ENCODE data around the gene EAF1.
"Not testable (repeated sequence)": the region's sequence is repeated elsewhere in the genome, so short reads cannot be mapped to it uniquely, and the experiment has no call there.

Gene EAF1

DNA sequence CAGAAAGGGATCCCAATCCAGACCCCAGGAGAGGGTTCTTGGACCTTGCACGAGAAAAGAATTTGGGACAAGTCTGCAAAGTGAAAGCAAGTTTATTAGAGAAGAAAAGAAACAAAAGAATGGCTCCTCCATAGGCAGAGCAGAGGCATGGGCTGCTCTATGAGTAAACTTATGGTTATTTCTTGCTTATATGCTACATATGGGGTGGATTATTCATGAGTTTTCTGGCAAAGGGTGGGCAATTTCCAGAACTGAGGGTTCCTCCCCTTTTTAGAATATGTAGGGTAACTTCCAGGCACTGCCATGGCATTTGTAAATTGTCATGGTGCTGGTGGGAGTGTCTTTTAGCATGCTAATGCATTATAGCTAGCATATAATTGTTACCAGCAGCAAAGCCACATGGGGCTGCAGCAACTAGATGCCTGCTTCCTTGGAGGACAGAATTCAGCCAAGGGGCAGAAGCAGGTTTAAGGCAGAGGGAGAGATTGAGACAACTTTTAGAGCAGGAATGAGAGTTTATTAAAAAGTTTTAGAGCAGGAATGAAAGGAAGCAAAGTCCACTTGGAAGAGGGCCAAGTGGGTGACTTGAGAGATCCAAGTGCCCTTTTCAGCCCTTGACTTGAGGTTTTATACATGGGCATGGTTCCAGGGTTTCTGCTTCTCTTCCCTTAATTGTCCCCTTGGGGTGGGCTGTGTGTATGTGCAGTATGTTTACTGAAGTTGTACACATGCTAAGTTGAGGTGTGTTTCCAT lies 41.3 kb upstream of the EAF1 start:
- TF ChIP-seq, protein P1, sequence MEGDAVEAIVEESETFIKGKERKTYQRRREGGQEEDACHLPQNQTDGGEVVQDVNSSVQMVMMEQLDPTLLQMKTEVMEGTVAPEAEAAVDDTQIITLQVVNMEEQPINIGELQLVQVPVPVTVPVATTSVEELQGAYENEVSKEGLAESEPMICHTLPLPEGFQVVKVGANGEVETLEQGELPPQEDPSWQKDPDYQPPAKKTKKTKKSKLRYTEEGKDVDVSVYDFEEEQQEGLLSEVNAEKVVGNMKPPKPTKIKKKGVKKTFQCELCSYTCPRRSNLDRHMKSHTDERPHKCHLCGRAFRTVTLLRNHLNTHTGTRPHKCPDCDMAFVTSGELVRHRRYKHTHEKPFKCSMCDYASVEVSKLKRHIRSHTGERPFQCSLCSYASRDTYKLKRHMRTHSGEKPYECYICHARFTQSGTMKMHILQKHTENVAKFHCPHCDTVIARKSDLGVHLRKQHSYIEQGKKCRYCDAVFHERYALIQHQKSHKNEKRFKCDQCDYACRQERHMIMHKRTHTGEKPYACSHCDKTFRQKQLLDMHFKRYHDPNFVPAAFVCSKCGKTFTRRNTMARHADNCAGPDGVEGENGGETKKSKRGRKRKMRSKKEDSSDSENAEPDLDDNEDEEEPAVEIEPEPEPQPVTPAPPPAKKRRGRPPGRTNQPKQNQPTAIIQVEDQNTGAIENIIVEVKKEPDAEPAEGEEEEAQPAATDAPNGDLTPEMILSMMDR (IDR thresholded peaks at IDR 0.05; ENCODE audit: low read depth, low read length, missing control alignments): no peak
- no peak overlapping the region for H3K4me3 ChIP-seq (ENCODE audit: low read depth, low read length)
- DNase-seq (ENCODE audit: low read depth): no peak

- DNase-seq (ENCODE audit: low read depth); H3K4me3 ChIP-seq (ENCODE audit: low read depth, low read length): not testable (repeated sequence)
Measured at GRCh38 chr3:15386654-15386955, 40.8 kb upstream of the EAF1 start.

DNA sequence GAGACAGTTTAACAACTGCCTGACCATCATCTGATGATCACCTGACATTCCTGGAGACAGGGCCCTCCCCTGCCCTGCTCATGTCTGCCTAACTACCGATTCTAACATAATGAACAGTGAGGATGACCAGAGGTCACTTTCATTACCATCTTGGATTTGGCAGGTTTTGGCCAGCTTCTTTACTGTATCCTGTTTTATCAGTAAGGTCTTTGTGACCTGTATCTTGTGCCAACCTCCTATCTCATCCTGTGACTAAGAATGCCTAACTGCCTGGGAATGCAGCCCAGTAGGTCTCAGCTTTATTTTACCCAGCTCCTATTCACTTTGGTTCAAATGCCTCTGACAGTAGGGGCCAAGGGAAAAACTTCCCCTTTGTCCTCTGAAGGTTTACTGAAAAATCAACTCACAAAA lies 40.2 kb upstream of the EAF1 start:
- DNase-seq (ENCODE audit: low read depth): no peak
- TF ChIP-seq, protein P1 (IDR thresholded peaks at IDR 0.05; ENCODE audit: low read depth, low read length, missing control alignments): no peak
- no peak overlapping the region for H3K4me3 ChIP-seq (ENCODE audit: low read depth, low read length)

GRCh38 chr3:15387735-15388134 lies 39.7 kb upstream of the EAF1 start:
- H3K4me3 ChIP-seq (ENCODE audit: low read depth, low read length): no peak overlapping the region
- DNase-seq (ENCODE audit: low read depth): no peak
- TF ChIP-seq, protein P1 (IDR thresholded peaks at IDR 0.05; ENCODE audit: low read depth, low read length, missing control alignments): no peak

GRCh38 chr3:15388335-15388734 lies 39.1 kb upstream of the EAF1 start:
- H3K4me3 ChIP-seq (ENCODE audit: low read depth, low read length); DNase-seq (ENCODE audit: low read depth): not testable (repeated sequence)

GRCh38 chr3:15390460-15390859 lies 36.9 kb upstream of the EAF1 start:
- DNase-seq (ENCODE audit: low read depth): no peak
- TF ChIP-seq, protein P1 (IDR thresholded peaks at IDR 0.05; ENCODE audit: low read depth, low read length, missing control alignments): no peak
- H3K4me3 ChIP-seq (ENCODE audit: low read depth, low read length): no peak overlapping the region

DNA sequence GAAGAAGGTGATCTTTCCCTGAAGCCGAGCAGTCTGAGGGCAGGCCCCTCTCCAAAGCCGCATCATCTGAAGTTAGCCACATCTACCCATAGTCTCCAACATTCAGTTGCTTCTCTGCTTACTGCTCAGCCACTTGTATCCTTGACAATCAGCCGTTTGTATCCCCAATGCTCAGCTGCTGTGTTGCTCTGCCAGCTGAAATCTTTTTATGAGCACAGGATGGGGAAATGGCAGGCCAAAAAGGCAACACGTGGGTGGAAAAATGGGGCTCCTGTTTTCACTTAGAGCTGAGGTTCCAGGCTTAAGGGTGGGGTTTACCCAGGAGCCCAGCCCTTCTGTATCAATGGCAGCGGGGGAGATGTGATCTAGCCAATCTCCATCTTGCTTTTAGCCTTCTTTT lies 36.4 kb upstream of the EAF1 start:
- no peak overlapping the region for H3K4me3 ChIP-seq (ENCODE audit: low read depth, low read length)
- DNase-seq (ENCODE audit: low read depth): no peak
- TF ChIP-seq, protein P1 (IDR thresholded peaks at IDR 0.05; ENCODE audit: low read depth, low read length, missing control alignments): no peak

DNA sequence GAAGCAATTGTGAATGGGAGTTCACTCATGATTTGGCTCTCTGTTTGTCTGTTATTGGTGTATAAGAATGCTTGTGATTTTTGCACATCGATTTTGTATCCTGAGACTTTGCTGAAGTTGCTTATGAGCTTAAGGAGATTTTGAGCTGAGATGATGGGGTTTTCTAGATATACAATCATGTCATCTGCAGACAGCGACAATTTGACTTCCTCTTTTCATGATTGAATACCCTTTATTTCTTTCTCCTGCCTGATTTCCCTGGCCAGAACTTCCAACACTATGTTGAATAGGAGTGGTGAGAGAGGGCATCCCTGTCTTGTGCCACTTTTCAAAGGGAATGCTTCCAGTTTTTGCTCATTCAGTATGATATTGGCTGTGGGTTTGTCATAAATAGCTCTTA lies 34.1 kb upstream of the EAF1 start:
- not testable (repeated sequence) for DNase-seq (ENCODE audit: low read depth); H3K4me3 ChIP-seq (ENCODE audit: low read depth, low read length)

GRCh38 chr3:15398731-15399133 lies 28.7 kb upstream of the EAF1 start:
- DNase-seq (ENCODE audit: low read depth); H3K4me3 ChIP-seq (ENCODE audit: low read depth, low read length): not testable (repeated sequence)
- TF ChIP-seq, protein P1 (IDR thresholded peaks at IDR 0.05; ENCODE audit: low read depth, low read length, missing control alignments): peak; percentile 43
